Endothelial cell of umbilical vein (primary cell): ENCODE measurements around the gene C10orf143.

Source experiments
- EZH2 ChIP-seq: IDR thresholded peaks from 2 replicates; pipeline ENCODE4 v1.6.1; 2012; ENCODE audit warnings: borderline replicate concordance, low read depth, mild to moderate bottlenecking, moderate library complexity, low read length, inconsistent platforms; ENCODE audit not compliant: severe bottlenecking
- GATA2 ChIP-seq: IDR thresholded peaks from 2 replicates; pipeline ENCODE4 v1.7.0; 2011; ENCODE audit warnings: low read depth, mild to moderate bottlenecking, moderate library complexity, mixed read lengths, low read length; ENCODE audit not compliant: insufficient read length, insufficient read depth
- TF ChIP-seq, protein P1 (sequence below): IDR thresholded peaks from 2 replicates; pipeline ENCODE4 v1.6.1; 2011; ENCODE audit not compliant: insufficient read depth, insufficient read length
- TF ChIP-seq, protein P2 (sequence below), 2 donors: IDR thresholded peaks; 1 replicate in 1 of 2; 2 replicates in 1 of 2; pipeline ENCODE4 v1.5.1; 2011; ENCODE audit warnings: low read length in 2 of 2, mild to moderate bottlenecking in 2 of 2, moderate library complexity in 2 of 2, control low read depth in 1 of 2, inconsistent platforms in 1 of 2, low read depth in 1 of 2; ENCODE audit not compliant: insufficient read depth in 1 of 2; ENCODE audit errors: extremely low read depth in 1 of 2

DNA sequence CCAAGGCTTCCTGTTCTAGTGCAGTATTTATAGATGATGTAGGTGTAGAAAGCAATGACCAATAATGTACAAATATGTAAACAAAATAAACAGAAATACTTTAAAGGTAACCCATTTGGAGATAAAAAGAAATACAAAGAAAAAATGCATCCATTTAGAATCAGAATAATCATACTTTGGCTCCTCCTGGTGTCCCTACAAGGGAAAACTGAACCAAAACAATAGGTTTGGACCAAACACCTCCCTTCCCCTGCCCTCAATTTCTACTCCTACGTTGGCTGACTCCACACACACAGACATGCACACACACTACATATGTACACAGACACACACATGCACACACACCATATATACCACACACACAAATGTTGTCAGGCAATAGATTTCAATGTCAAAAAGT is 36.0 kb downstream of the C10orf143 start:
- TF ChIP-seq, protein P1, sequence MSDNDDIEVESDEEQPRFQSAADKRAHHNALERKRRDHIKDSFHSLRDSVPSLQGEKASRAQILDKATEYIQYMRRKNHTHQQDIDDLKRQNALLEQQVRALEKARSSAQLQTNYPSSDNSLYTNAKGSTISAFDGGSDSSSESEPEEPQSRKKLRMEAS, result no peak
- no peak for TF ChIP-seq GATA2
- TF ChIP-seq, protein P2, sequence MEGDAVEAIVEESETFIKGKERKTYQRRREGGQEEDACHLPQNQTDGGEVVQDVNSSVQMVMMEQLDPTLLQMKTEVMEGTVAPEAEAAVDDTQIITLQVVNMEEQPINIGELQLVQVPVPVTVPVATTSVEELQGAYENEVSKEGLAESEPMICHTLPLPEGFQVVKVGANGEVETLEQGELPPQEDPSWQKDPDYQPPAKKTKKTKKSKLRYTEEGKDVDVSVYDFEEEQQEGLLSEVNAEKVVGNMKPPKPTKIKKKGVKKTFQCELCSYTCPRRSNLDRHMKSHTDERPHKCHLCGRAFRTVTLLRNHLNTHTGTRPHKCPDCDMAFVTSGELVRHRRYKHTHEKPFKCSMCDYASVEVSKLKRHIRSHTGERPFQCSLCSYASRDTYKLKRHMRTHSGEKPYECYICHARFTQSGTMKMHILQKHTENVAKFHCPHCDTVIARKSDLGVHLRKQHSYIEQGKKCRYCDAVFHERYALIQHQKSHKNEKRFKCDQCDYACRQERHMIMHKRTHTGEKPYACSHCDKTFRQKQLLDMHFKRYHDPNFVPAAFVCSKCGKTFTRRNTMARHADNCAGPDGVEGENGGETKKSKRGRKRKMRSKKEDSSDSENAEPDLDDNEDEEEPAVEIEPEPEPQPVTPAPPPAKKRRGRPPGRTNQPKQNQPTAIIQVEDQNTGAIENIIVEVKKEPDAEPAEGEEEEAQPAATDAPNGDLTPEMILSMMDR (IDR thresholded peaks at IDR 0.05; ENCODE audit: extremely low read depth in 1 of 2, insufficient read depth in 1 of 2, low read depth in 1 of 2, low read length in 2 of 2), result no peak
- TF ChIP-seq EZH2, result no peak
